Esophagus squamous epithelium (tissue), 5 donors: ENCODE measurements around the gene EIPR1. TPM values are rescaled to one million over a fixed set of nuclear protein-coding genes. Genes with fewer than 3 reads are reported as not detected.

Source experiments
- DNase-seq: peaks from one replicate; lab custom pipeline; 2025; lab: John Stamatoyannopoulos, UW
- H3K27ac ChIP-seq, 4 donors: fragments of 200-600 bp; sonication (generic); one replicate each; pipeline ENCODE4 v1.5.1; 2016 to 2019; ENCODE audit warnings: mild to moderate bottlenecking in 1 of 4
- H3K27me3 ChIP-seq, 4 donors: fragments of 200-600 bp; sonication (generic); 1 replicate in 3 of 4; 2 replicates in 1 of 4; pipeline versions ENCODE4 v1.5.1 to v1.6.0; 2017 to 2021; ENCODE audit warnings: antibody characterized with exemption in 1 of 4
- H3K36me3 ChIP-seq, 3 donors: fragments of 200-600 bp; sonication (generic); one replicate each; pipeline ENCODE4 v1.5.1; 2016 to 2019
- H3K4me1 ChIP-seq, 3 donors: fragments of 200-600 bp; sonication (generic); one replicate each; pipeline ENCODE4 v1.5.1; 2017 to 2019
- H3K4me3 ChIP-seq, 4 donors: fragments of 200-600 bp; sonication (generic); 1 replicate in 3 of 4; 2 replicates in 1 of 4; pipeline ENCODE4 v1.5.1; 2016 to 2019; ENCODE audit warnings: mild to moderate bottlenecking in 2 of 4, moderate library complexity in 1 of 4
- H3K9me3 ChIP-seq, 3 donors: fragments of 200-600 bp; sonication (generic); one replicate each; pipeline ENCODE4 v1.5.1; 2016 to 2019
- CTCF ChIP-seq, 6 experiments: fragments of 450-650 bp in 4 of 6; fragments of 200-600 bp in 2 of 6; sonication (generic) in 2 of 6; IDR thresholded peaks; one replicate each; pipeline ENCODE4 v1.5.1; 2016 to 2019; ENCODE audit warnings: antibody characterized with exemption in 6 of 6, mild to moderate bottlenecking in 4 of 6, moderate library complexity in 4 of 6
- POLR2A ChIP-seq, 4 donors: fragments of 450-650 bp; IDR thresholded peaks; one replicate each; pipeline ENCODE4 v1.6.1; 2017; ENCODE audit warnings: antibody characterized with exemption in 4 of 4, mild to moderate bottlenecking in 4 of 4, moderate library complexity in 3 of 4
- WGBS, 2 donors: methylation state at CpG; one replicate each; pipeline ENCODE4 v1.1.5; 2018; 5-methylcytosine and 5-hydroxymethylcytosine counted together
- intact Hi-C: fragments of 100-400 bp; cut with DNase I; formaldehyde crosslinking; loops from one replicate; pipeline ENCODE4 v1.15.0; 2022
- total RNA-seq, 4 donors: library from RNA; depleted of rRNA; stranded (reverse); fragments of >200 nt; gene quantifications; one replicate each; pipeline ENCODE4 v1.1.0, GENCODE V29; 2016
- donor health status: DM: yes; HTN: yes; CAD: no.

EIPR1 gene
- total RNA-seq, 4 donors from 2014 or later = 27.3 to 50.6 (median 31.9) TPM

GRCh38 chr2:3279236-3279960, 98.2 kb downstream of the EIPR1 start:
- H3K27ac ChIP-seq = no peak overlapping the region
- no peak overlapping the region for H3K4me3 ChIP-seq
- DNase-seq = no peak
- no peaks in the 10 kb centered on the region for H3K9me3 ChIP-seq
- WGBS, 2 donors = 86 to 91% methylated on average over 17 of the region's 17 CpGs
- peaks cover 0 to 22% (median 0%) of the 10 kb centered on the region in 3 donors for H3K36me3 ChIP-seq
- peaks cover 0 to 10% (median 0%) of the 10 kb centered on the region in 3 donors for H3K4me1 ChIP-seq
- H3K27me3 ChIP-seq = no peaks in the 10 kb centered on the region
- no peak for TF ChIP-seq POLR2A (IDR thresholded peaks at IDR 0.05)
- no peak for TF ChIP-seq CTCF (IDR thresholded peaks at IDR 0.05)
- intact Hi-C loops = no loop called here

GRCh38 chr2:3278521-3279218, 98.9 kb downstream of the EIPR1 start:
- Histone ChIP-seq H3K4me3 (no peak overlapping the region), H3K4me1 (peaks cover 0 to 10% (median 0%) of the 10 kb centered on the region in 3 donors), H3K27me3 (no peaks in the 10 kb centered on the region), H3K27ac (no peak overlapping the region), H3K9me3 (peaks cover 0 to 5% (median 0%) of the 10 kb centered on the region in 3 donors), H3K36me3 (peaks cover 0 to 22% (median 0%) of the 10 kb centered on the region in 3 donors)
- 95 to 96% methylated on average over 7 to 9 of the region's 14 CpGs for WGBS, 2 donors
- no peak for DNase-seq
- intact Hi-C loops = no loop called here
- TF ChIP-seq POLR2A (IDR thresholded peaks at IDR 0.05) (no peak), CTCF (IDR thresholded peaks at IDR 0.05) (no peak)

DNA sequence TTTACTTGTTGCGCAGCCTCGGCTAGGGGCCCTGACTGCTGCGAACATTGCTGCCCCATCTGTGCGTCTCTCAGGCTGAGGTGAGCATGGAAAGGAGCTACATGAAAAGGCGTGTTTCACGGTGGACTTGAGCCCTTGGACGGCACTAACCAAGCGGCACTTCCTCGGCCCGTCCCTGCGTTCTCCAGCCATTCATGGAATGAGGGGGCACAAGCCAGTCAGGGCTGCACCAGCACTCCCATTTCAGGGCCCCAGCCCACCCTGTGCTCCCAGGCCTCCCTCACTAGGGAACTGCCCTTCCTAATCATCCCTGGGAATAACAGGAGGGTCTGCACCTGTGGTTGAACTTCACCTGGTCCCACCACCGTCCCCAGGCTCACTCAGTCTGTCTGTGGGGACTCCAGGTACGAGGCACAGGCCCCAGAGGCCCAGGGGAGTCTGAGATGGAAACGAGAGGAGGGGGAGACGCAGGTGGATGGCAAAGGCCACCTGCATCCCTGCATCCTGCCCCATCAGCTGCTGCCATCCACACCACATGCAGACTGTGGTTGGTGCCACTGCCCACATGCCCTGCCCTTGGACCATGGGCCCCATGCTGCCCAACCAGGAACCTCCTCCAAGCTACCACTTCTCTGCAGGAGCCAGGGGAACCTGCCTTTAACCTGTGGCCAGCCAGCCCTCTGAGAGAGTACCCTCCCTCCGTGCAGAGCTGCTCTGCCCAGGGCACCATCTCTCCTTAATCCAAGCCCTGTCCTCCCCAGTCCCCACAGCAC, 99.7 kb downstream of the EIPR1 start:
- TF ChIP-seq POLR2A (IDR thresholded peaks at IDR 0.05) (no peak), CTCF (IDR thresholded peaks at IDR 0.05) (no peak)
- Histone ChIP-seq H3K4me3 (no peak overlapping the region), H3K36me3 (peaks cover 0 to 22% (median 0%) of the 10 kb centered on the region in 3 donors), H3K27ac (no peak overlapping the region), H3K4me1 (peaks cover 0 to 6% (median 0%) of the 10 kb centered on the region in 3 donors), H3K9me3 (peaks cover 0 to 5% (median 0%) of the 10 kb centered on the region in 3 donors), H3K27me3 (no peaks in the 10 kb centered on the region)
- DNase-seq = no peak
- intact Hi-C loops = no loop called here
- 82 to 90% methylated on average over 3 to 4 of the region's 16 CpGs for WGBS, 2 donors

DNA sequence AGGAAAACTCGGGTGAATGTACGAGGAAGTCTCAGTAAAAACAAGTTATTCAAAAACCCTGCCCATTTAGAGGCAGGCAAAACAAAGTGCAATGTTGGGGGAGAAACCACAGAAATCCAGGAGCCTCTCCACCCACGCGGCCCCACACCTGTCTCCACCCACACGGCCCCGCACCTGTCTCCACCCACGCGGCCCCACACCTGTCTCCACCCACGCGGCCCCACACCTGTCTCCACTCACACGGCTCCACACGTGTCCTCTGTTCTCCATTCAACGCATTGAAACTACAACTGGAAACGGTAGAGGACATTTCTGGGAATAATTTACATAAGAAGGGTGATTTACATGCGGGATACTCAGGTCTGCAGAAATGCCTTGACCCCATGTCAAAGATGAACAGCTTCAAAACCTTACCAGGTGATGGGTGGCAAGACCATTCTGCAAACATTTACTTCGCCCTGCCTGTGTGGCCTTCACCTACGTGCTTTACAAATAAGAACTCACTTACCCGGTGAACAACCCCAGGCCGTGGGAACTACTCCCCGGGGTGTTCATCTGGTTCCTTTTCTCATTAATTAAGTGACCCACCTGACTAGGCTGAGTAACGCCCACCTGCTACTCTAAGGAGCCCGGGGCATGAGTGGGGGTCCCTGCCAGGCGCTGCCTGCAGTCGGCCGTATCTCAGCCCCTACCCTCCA, 100.4 kb downstream of the EIPR1 start:
- TF ChIP-seq CTCF (IDR thresholded peaks at IDR 0.05) = no peak
- no peak for TF ChIP-seq POLR2A (IDR thresholded peaks at IDR 0.05)
- no peaks in the 10 kb centered on the region for H3K4me1 ChIP-seq
- no peak for DNase-seq
- WGBS, 2 donors = 75 to 81% methylated on average over 19 of the region's 25 CpGs
- H3K27ac ChIP-seq = no peak overlapping the region
- intact Hi-C loops = no loop called here
- peaks cover 0 to 22% (median 0%) of the 10 kb centered on the region in 3 donors for H3K36me3 ChIP-seq
- peaks cover 0 to 5% (median 0%) of the 10 kb centered on the region in 3 donors for H3K9me3 ChIP-seq
- H3K4me3 ChIP-seq = no peak overlapping the region
- H3K27me3 ChIP-seq = no peaks in the 10 kb centered on the region
